ENCODE results near the gene RAB4A. TPM values are rescaled to one million over a fixed set of nuclear protein-coding genes. Genes with fewer than 3 reads are reported as not detected.

The RAB4A gene
- total and polyA plus RNA-seq, 2 of the 8 experiments (the other 6 are each of a cell fraction or from before 2014, with no cell fraction given), result 13.3 to 68.8 TPM

GRCh38 chr1:229325853-229326487 lies 55.1 kb downstream of the RAB4A start (continued):
- no peak for TF ChIP-seq SAP30 (IDR thresholded peaks at IDR 0.05; ENCODE audit: insufficient read depth, insufficient replicate concordance, low read length)
